Mesendoderm (in vitro differentiated cells): Measurements from ENCODE around the gene LMF1.

Experiments used
- DNase-seq: peaks from one replicate; pipeline ENCODE4 v3.0.0; 2013
- H2AK5ac ChIP-seq: 2 replicates; pipeline ENCODE4 v1.6.1; 2013; ENCODE audit warnings: low read length, inconsistent platforms
- H2BK120ac ChIP-seq: 2 replicates; pipeline ENCODE4 v1.6.1; 2013; ENCODE audit warnings: low read depth, mild to moderate bottlenecking, low read length, moderate library complexity, mixed read lengths
- H2BK15ac ChIP-seq: replicated peaks from 2 replicates; pipeline ENCODE4 v1.6.1; 2013; ENCODE audit warnings: low read depth, mild to moderate bottlenecking, moderate library complexity
- H2BK5ac ChIP-seq: 2 replicates; pipeline ENCODE4 v1.6.1; 2013; ENCODE audit warnings: low read length, inconsistent platforms
- H3K18ac ChIP-seq: 2 replicates; pipeline ENCODE4 v1.6.1; 2013; ENCODE audit warnings: mild to moderate bottlenecking, low read length, mixed read lengths
- H3K23ac ChIP-seq: one replicate; pipeline ENCODE4 v1.6.1; 2013; ENCODE audit warnings: low read length
- H3K27ac ChIP-seq: 2 replicates; pipeline ENCODE4 v1.5.1; 2013; ENCODE audit warnings: low read depth, mild to moderate bottlenecking, inconsistent platforms, low read length, moderate library complexity
- H3K27me3 ChIP-seq: 2 replicates; pipeline ENCODE4 v1.6.1; 2013; ENCODE audit warnings: low read length, control low read depth, mild to moderate bottlenecking, inconsistent platforms; ENCODE audit not compliant: insufficient read depth, poor library complexity
- H3K36me3 ChIP-seq: 2 replicates; pipeline ENCODE4 v1.6.1; 2013; ENCODE audit warnings: low read length, inconsistent platforms; ENCODE audit not compliant: control insufficient read depth, insufficient read depth
- H3K4ac ChIP-seq: one replicate; pipeline ENCODE4 v1.6.1; 2013; ENCODE audit warnings: low read depth, mild to moderate bottlenecking, low read length, moderate library complexity
- H3K4me1 ChIP-seq: 2 replicates; pipeline ENCODE4 v1.6.1; 2013; ENCODE audit warnings: low read depth, low read length, inconsistent platforms; ENCODE audit not compliant: control insufficient read depth
- H3K4me2 ChIP-seq: 2 replicates; pipeline ENCODE4 v1.6.1; 2013; ENCODE audit warnings: low read length
- H3K4me3 ChIP-seq: 2 replicates; pipeline ENCODE4 v1.5.1; 2013; ENCODE audit warnings: mild to moderate bottlenecking, low read length
- H3K56ac ChIP-seq: one replicate; pipeline ENCODE4 v1.6.1; 2013; ENCODE audit warnings: low read length
- H3K79me1 ChIP-seq: 2 replicates; pipeline ENCODE4 v1.6.1; 2013; ENCODE audit warnings: low read length, inconsistent platforms
- H3K79me2 ChIP-seq: 2 replicates; pipeline ENCODE4 v1.6.1; 2013; ENCODE audit warnings: mild to moderate bottlenecking, low read length; ENCODE audit not compliant: control insufficient read depth, insufficient read depth
- H3K9ac ChIP-seq: 2 replicates; pipeline ENCODE4 v1.6.1; 2013; ENCODE audit warnings: low read length, inconsistent platforms
- H4K5ac ChIP-seq: one replicate; pipeline ENCODE4 v1.6.1; 2013; ENCODE audit warnings: low read length
- H4K8ac ChIP-seq: one replicate; pipeline ENCODE4 v1.6.1; 2013; ENCODE audit warnings: low read depth, mild to moderate bottlenecking, control low read depth, low read length, moderate library complexity
- WGBS: extraction: QIAGEN DNeasy Blood & Tissue Kit; methylation state at CpG from one replicate; pipeline ENCODE4 v1.1.7; 2013; ENCODE audit warnings: low lambda C conversion rate, missing lambda C conversion rate; ENCODE audit not compliant: insufficient coverage; ENCODE audit errors: extremely low coverage; 5-methylcytosine and 5-hydroxymethylcytosine counted together

LMF1 gene

GRCh38 chr16:827513-827912 is 143.3 kb downstream of the LMF1 start:
- H2BK15ac ChIP-seq = no peak overlapping the region
- no peak overlapping the region for H2BK120ac ChIP-seq
- no peak for DNase-seq
- H3K18ac ChIP-seq = no peak overlapping the region
- no peak overlapping the region for H3K4me3 ChIP-seq
- H4K8ac ChIP-seq = no peak overlapping the region
- no peak overlapping the region for H2AK5ac ChIP-seq
- no peak overlapping the region for H2BK5ac ChIP-seq
- no peaks in the 10 kb centered on the region for H3K79me2 ChIP-seq
- H3K4me1 ChIP-seq = no peaks in the 10 kb centered on the region
- no peak overlapping the region for H3K23ac ChIP-seq
- no peaks in the 10 kb centered on the region for H3K79me1 ChIP-seq
- no peak overlapping the region for H3K4me2 ChIP-seq
- H3K27ac ChIP-seq = no peak overlapping the region
- WGBS = no CpG with 5 or more reads among the region's 24 CpGs
- H3K56ac ChIP-seq = no peak overlapping the region
- H3K9ac ChIP-seq = no peak overlapping the region
- H4K5ac ChIP-seq = no peak overlapping the region
- no peaks in the 10 kb centered on the region for H3K27me3 ChIP-seq
- H3K4ac ChIP-seq = no peak overlapping the region
- H3K36me3 ChIP-seq = no peaks in the 10 kb centered on the region

GRCh38 chr16:825341-826061 is 145.3 kb downstream of the LMF1 start:
- Histone ChIP-seq H3K79me1 (no peaks in the 10 kb centered on the region), H3K36me3 (no peaks in the 10 kb centered on the region), H3K4ac (no peak overlapping the region), H2BK120ac (no peak overlapping the region), H3K23ac (no peak overlapping the region), H3K9ac (no peak overlapping the region), H4K8ac (no peak overlapping the region), H3K4me2 (no peak overlapping the region), H4K5ac (no peak overlapping the region), H3K56ac (no peak overlapping the region), H3K27me3 (no peaks in the 10 kb centered on the region), H3K4me3 (no peak overlapping the region), H3K27ac (no peak overlapping the region), H3K4me1 (no peaks in the 10 kb centered on the region), H2BK5ac (no peak overlapping the region), H3K18ac (no peak overlapping the region), H2AK5ac (no peak overlapping the region), H3K79me2 (no peaks in the 10 kb centered on the region), H2BK15ac (no peak overlapping the region)
- no CpG with 5 or more reads among the region's 36 CpGs for WGBS
- DNase-seq = no peak

- no peak overlapping the region for H3K18ac ChIP-seq
- no peak overlapping the region for H2BK120ac ChIP-seq
- no peak overlapping the region for H2BK15ac ChIP-seq
- H3K23ac ChIP-seq = no peak overlapping the region
- no CpG with 5 or more reads among the region's 25 CpGs for WGBS
- no peak overlapping the region for H2BK5ac ChIP-seq
- H2AK5ac ChIP-seq = no peak overlapping the region
- H3K4ac ChIP-seq = no peak overlapping the region
- no peak overlapping the region for H4K5ac ChIP-seq
- H3K36me3 ChIP-seq = no peaks in the 10 kb centered on the region
- no peak for DNase-seq
- no peak overlapping the region for H3K4me3 ChIP-seq
- H4K8ac ChIP-seq = no peak overlapping the region
- H3K4me2 ChIP-seq = no peak overlapping the region
- no peak overlapping the region for H3K27ac ChIP-seq
- no peak overlapping the region for H3K56ac ChIP-seq
- H3K4me1 ChIP-seq = no peaks in the 10 kb centered on the region
- H3K79me2 ChIP-seq = no peaks in the 10 kb centered on the region
- no peaks in the 10 kb centered on the region for H3K27me3 ChIP-seq
- H3K79me1 ChIP-seq = no peaks in the 10 kb centered on the region
- no peak overlapping the region for H3K9ac ChIP-seq
Measured at GRCh38 chr16:824601-825000, 146.2 kb downstream of the LMF1 start.

GRCh38 chr16:824194-824593 is 146.6 kb downstream of the LMF1 start:
- Histone ChIP-seq H3K56ac (no peak overlapping the region), H4K5ac (no peak overlapping the region), H3K4ac (no peak overlapping the region), H3K79me2 (no peaks in the 10 kb centered on the region), H2BK5ac (no peak overlapping the region), H3K23ac (no peak overlapping the region), H3K4me1 (no peaks in the 10 kb centered on the region), H2AK5ac (no peak overlapping the region), H4K8ac (no peak overlapping the region), H2BK15ac (no peak overlapping the region), H3K36me3 (no peaks in the 10 kb centered on the region), H3K4me3 (no peak overlapping the region), H3K79me1 (no peaks in the 10 kb centered on the region), H3K18ac (no peak overlapping the region), H3K9ac (no peak overlapping the region), H3K27ac (no peak overlapping the region), H3K27me3 (no peaks in the 10 kb centered on the region), H3K4me2 (no peak overlapping the region), H2BK120ac (no peak overlapping the region)
- no CpG with 5 or more reads among the region's 22 CpGs for WGBS
- no peak for DNase-seq

- Histone ChIP-seq H3K27ac (no peak overlapping the region), H3K18ac (no peak overlapping the region), H2AK5ac (no peak overlapping the region), H3K36me3 (no peaks in the 10 kb centered on the region), H3K4me2 (no peak overlapping the region), H3K9ac (no peak overlapping the region), H3K27me3 (no peaks in the 10 kb centered on the region), H3K4me3 (no peak overlapping the region), H2BK5ac (no peak overlapping the region), H3K4ac (no peak overlapping the region), H3K56ac (no peak overlapping the region), H4K5ac (no peak overlapping the region), H3K79me1 (no peaks in the 10 kb centered on the region), H3K79me2 (no peaks in the 10 kb centered on the region), H4K8ac (no peak overlapping the region), H3K23ac (no peak overlapping the region), H2BK120ac (no peak overlapping the region), H2BK15ac (no peak overlapping the region), H3K4me1 (no peaks in the 10 kb centered on the region)
- DNase-seq = no peak
- WGBS = no CpG with 5 or more reads among the region's 9 CpGs
Measured at GRCh38 chr16:822909-823297, 147.9 kb downstream of the LMF1 start.
